ENCODE data around the gene NECAB2.

Gene NECAB2

GRCh38 chr16:84004442-84004841, 36.4 kb downstream of the NECAB2 start:
- TF ChIP-seq CTCF (IDR thresholded peaks at IDR 0.05; ENCODE audit: borderline replicate concordance, control extremely low read depth, extremely low read depth, insufficient read depth, missing control alignments), result no peak
- in situ Hi-C loops (cut with MboI; ENCODE audit: low sequenced_read_pairs, unreplicated experiment), result no loop called here
- no peak for DNase-seq (ENCODE audit: low spot score)

GRCh38 chr16:84005391-84005790, 37.3 kb downstream of the NECAB2 start:
- in situ Hi-C loops (cut with MboI; ENCODE audit: low sequenced_read_pairs, unreplicated experiment), result no loop called here
- TF ChIP-seq CTCF (IDR thresholded peaks at IDR 0.05; ENCODE audit: borderline replicate concordance, control extremely low read depth, extremely low read depth, insufficient read depth, missing control alignments), result no peak
- DNase-seq (ENCODE audit: low spot score), result no peak

- DNase-seq (ENCODE audit: low spot score), result no peak
- in situ Hi-C loops (cut with MboI; ENCODE audit: low sequenced_read_pairs, unreplicated experiment), result no loop called here
- no peak for TF ChIP-seq CTCF (IDR thresholded peaks at IDR 0.05; ENCODE audit: borderline replicate concordance, control extremely low read depth, extremely low read depth, insufficient read depth, missing control alignments)
Observed at GRCh38 chr16:84007520-84007919, 39.5 kb downstream of the NECAB2 start.

GRCh38 chr16:84007965-84008364, 39.9 kb downstream of the NECAB2 start:
- in situ Hi-C loops (cut with MboI; ENCODE audit: low sequenced_read_pairs, unreplicated experiment), result no loop called here
- TF ChIP-seq CTCF (IDR thresholded peaks at IDR 0.05; ENCODE audit: borderline replicate concordance, control extremely low read depth, extremely low read depth, insufficient read depth, missing control alignments), result no peak
- no peak for DNase-seq (ENCODE audit: low spot score)

- no peak for DNase-seq (ENCODE audit: low spot score)
- TF ChIP-seq CTCF (IDR thresholded peaks at IDR 0.05; ENCODE audit: borderline replicate concordance, control extremely low read depth, extremely low read depth, insufficient read depth, missing control alignments), result no peak
- in situ Hi-C loops (cut with MboI; ENCODE audit: low sequenced_read_pairs, unreplicated experiment), result no loop called here
Observed at GRCh38 chr16:84009282-84009681, 41.2 kb downstream of the NECAB2 start.

- DNase-seq (ENCODE audit: low spot score), result peak; percentile 82
- no peak for TF ChIP-seq CTCF (IDR thresholded peaks at IDR 0.05; ENCODE audit: borderline replicate concordance, control extremely low read depth, extremely low read depth, insufficient read depth, missing control alignments)
- in situ Hi-C loops (cut with MboI; ENCODE audit: low sequenced_read_pairs, unreplicated experiment), result no loop called here
Observed at GRCh38 chr16:84013787-84014569, 45.9 kb downstream of the NECAB2 start.
